IMR-90 (cell line): Measurements from ENCODE around the gene FBXW8.

Experiments
- BHLHE40 ChIP-seq: fragments of 150-350 bp; IDR thresholded peaks from 2 replicates; pipeline ENCODE4 v1.6.1; 2016; ENCODE audit warnings: mild to moderate bottlenecking, low read depth, low read length
- CEBPB ChIP-seq: IDR thresholded peaks from 2 replicates; pipeline ENCODE4 v1.6.1; 2012; ENCODE audit warnings: low read depth, low read length, improper control_type of control experiment
- ELK1 ChIP-seq: fragments of 150-350 bp; IDR thresholded peaks from 2 replicates; pipeline ENCODE4 v1.6.1; 2016; ENCODE audit warnings: low read depth, mild to moderate bottlenecking, low read length, moderate library complexity, borderline replicate concordance
- FOS ChIP-seq: fragments of 150-350 bp; IDR thresholded peaks from 2 replicates; pipeline ENCODE4 v1.6.1; 2016; ENCODE audit warnings: low read depth, low read length
- MAFK ChIP-seq: IDR thresholded peaks from 2 replicates; pipeline ENCODE4 v1.6.1; 2012; ENCODE audit warnings: low read depth, low read length, improper control_type of control experiment
- MAZ ChIP-seq: IDR thresholded peaks from 2 replicates; pipeline ENCODE4 v1.6.1; 2012; ENCODE audit warnings: low read depth, mild to moderate bottlenecking, low read length, improper control_type of control experiment, moderate library complexity, borderline replicate concordance
- MXI1 ChIP-seq: IDR thresholded peaks from 2 replicates; pipeline ENCODE4 v1.6.1; 2012; ENCODE audit warnings: low read depth, mild to moderate bottlenecking, low read length, moderate library complexity, borderline replicate concordance
- NFE2L2 ChIP-seq: fragments of 150-350 bp; IDR thresholded peaks from 2 replicates; pipeline ENCODE4 v1.6.1; 2016; ENCODE audit warnings: low read depth, mild to moderate bottlenecking, low read length
- POLR2A ChIP-seq: IDR thresholded peaks from 2 replicates; pipeline ENCODE4 v1.6.1; 2012; ENCODE audit warnings: mild to moderate bottlenecking, low read depth, low read length
- RAD21 ChIP-seq: IDR thresholded peaks from 2 replicates; pipeline ENCODE4 v1.6.1; 2012; ENCODE audit warnings: low read length, improper control_type of control experiment
- RCOR1 ChIP-seq: IDR thresholded peaks from 2 replicates; pipeline ENCODE4 v1.6.1; 2012; ENCODE audit warnings: mild to moderate bottlenecking, low read length, improper control_type of control experiment; ENCODE audit not compliant: insufficient replicate concordance
- SMC3 ChIP-seq: fragments of 150-350 bp; IDR thresholded peaks from 2 replicates; pipeline ENCODE4 v1.6.1; 2016; ENCODE audit warnings: low read depth, mild to moderate bottlenecking, antibody characterized with exemption, low read length, moderate library complexity
- TF ChIP-seq, protein P1 (sequence below): conservative IDR thresholded peaks from 2 replicates; pipeline ENCODE4 v1.5.1; 2012; ENCODE audit warnings: mild to moderate bottlenecking, low read depth, low read length, improper control_type of control experiment
- TF ChIP-seq, protein P2 (sequence below): fragments of 150-350 bp; IDR thresholded peaks from 2 replicates; pipeline ENCODE4 v1.6.1; 2017; ENCODE audit warnings: mild to moderate bottlenecking, antibody characterized with exemption, low read length, low read depth

DNA sequence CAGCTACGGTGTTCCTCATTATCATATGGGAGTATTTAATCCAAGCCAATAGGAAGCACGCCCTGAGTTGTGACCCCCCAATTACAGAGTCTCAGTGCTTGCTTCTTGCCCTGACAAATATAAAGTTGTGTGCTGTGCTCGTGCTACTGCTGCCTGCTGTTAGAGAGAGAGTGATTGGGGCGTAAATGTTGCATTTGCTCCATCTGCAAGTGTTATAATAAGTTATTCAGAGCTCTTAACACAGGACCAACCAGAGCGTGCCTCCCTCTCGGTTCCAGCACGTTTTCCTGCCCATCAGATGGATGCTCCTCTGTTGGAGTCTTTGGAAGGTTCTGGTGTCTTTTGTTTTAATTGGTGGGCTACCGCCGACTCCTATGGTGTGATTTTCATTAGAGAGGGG, 107.1 kb downstream of the FBXW8 start:
- TF ChIP-seq ELK1 = no peak
- TF ChIP-seq, protein P1, sequence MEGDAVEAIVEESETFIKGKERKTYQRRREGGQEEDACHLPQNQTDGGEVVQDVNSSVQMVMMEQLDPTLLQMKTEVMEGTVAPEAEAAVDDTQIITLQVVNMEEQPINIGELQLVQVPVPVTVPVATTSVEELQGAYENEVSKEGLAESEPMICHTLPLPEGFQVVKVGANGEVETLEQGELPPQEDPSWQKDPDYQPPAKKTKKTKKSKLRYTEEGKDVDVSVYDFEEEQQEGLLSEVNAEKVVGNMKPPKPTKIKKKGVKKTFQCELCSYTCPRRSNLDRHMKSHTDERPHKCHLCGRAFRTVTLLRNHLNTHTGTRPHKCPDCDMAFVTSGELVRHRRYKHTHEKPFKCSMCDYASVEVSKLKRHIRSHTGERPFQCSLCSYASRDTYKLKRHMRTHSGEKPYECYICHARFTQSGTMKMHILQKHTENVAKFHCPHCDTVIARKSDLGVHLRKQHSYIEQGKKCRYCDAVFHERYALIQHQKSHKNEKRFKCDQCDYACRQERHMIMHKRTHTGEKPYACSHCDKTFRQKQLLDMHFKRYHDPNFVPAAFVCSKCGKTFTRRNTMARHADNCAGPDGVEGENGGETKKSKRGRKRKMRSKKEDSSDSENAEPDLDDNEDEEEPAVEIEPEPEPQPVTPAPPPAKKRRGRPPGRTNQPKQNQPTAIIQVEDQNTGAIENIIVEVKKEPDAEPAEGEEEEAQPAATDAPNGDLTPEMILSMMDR = no peak
- TF ChIP-seq, protein P2, sequence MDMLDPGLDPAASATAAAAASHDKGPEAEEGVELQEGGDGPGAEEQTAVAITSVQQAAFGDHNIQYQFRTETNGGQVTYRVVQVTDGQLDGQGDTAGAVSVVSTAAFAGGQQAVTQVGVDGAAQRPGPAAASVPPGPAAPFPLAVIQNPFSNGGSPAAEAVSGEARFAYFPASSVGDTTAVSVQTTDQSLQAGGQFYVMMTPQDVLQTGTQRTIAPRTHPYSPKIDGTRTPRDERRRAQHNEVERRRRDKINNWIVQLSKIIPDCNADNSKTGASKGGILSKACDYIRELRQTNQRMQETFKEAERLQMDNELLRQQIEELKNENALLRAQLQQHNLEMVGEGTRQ = no peak
- no peak for TF ChIP-seq RCOR1
- TF ChIP-seq CEBPB = no peak
- TF ChIP-seq BHLHE40 = no peak
- TF ChIP-seq RAD21 = no peak
- no peak for TF ChIP-seq SMC3
- TF ChIP-seq MAZ = no peak
- no peak for TF ChIP-seq MXI1
- TF ChIP-seq MAFK = no peak
- TF ChIP-seq POLR2A = no peak
- TF ChIP-seq NFE2L2 = no peak
- TF ChIP-seq FOS = no peak
